H1 (cell line): ENCODE measurements around the gene TUBB2B. TPM values are rescaled to one million over a fixed set of nuclear protein-coding genes. Genes with fewer than 3 reads are reported as not detected.

ENCODE experiments used
- EP300 ChIP-seq, 2 experiments: IDR thresholded peaks; 1 replicate in 1 of 2; 2 replicates in 1 of 2; pipeline ENCODE4 v1.6.1; 2011 to 2012; ENCODE audit warnings: low read depth in 2 of 2, low read length in 2 of 2, mild to moderate bottlenecking in 2 of 2, borderline replicate concordance in 1 of 2, inconsistent platforms in 1 of 2, moderate library complexity in 1 of 2
- POU5F1 ChIP-seq: IDR thresholded peaks from 2 replicates; pipeline ENCODE4 v1.6.1; 2011; ENCODE audit warnings: low read depth, mild to moderate bottlenecking, low read length, moderate library complexity
- SUZ12 ChIP-seq: fragments of 200-600 bp; sonication (generic); IDR thresholded peaks from 2 replicates; pipeline ENCODE4 v1.6.1; 2012; ENCODE audit warnings: mild to moderate bottlenecking, inconsistent platforms, low read length, moderate library complexity, mixed read lengths
- polyA plus RNA-seq, 7 experiments: library from polyadenylated mRNA; depleted of rRNA in 3 of 7; stranded (reverse) in 5 of 7; unstranded in 2 of 7; fragments of >200 nt in 5 of 7; fragments of 200-250 nt in 2 of 7; gene quantifications; 1 replicate in 5 of 7; 2 replicates in 1 of 7; 4 replicates in 1 of 7; pipeline versions ENCODE4 v1.2.1 to v1.2.3, GENCODE V29; 2011 to 2013; ENCODE audit warnings: missing spikeins in 2 of 7, mixed read lengths in 2 of 7
- total RNA-seq: library from RNA; stranded (reverse); fragmentation: NEBNext Ultra II Directional; extraction: Animal tissue kit (Norgen Biotek cat#: 25700); gene quantifications from 2 replicates; pipeline ENCODE4 v1.2.1, GENCODE V29; 2021

The TUBB2B gene
- total and polyA plus RNA-seq, 2 of the 8 experiments (the other 6 are each of a cell fraction or from before 2014, with no cell fraction given), result 612 to 722 TPM

DNA sequence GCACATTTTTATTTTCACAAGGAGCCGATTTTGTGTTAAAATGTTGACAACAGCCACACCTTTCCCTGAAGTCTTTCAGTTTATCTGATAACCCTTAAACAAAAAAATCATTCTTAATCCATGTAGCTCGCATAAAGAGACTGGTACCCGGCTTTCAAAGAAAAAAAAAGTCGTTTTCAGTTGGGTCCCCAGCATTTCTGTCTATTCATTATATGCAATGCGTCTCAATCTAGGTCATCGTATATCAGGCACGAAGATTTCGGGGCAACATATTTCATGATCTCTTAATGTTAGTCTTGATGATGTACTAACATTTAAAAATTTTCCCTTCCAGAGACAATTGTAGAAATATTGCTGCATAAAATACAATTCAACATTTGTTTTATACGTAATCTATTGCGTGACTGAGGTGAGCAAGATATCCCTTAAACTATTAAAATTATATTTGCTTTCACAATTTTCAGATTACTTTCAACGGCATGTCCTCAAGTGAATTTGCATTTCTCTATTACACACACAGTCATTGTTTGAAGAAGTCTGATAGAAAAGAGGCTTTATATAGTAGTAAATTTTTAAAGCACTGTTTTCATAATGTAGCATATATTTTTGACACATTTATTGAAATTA is 2.9 kb upstream of the TUBB2B start (continued):
- TF ChIP-seq POU5F1 (no peak), SUZ12 (no peak), EP300 (IDR thresholded peaks at IDR 0.05; ENCODE audit: borderline replicate concordance in 1 of 2, low read depth in 2 of 2, low read length in 2 of 2) (no peak)
